Sigmoid colon (tissue), 7 donors: ENCODE results near the gene SGCB. TPM values are rescaled to one million over a fixed set of nuclear protein-coding genes. Genes with fewer than 3 reads are reported as not detected.

Experiments used
- DNase-seq: peaks from one replicate; pipeline ENCODE4 v3.0.0-alpha.2; 2019
- H3K27ac ChIP-seq, 4 donors: fragments of 200-600 bp; sonication (generic); one replicate each; pipeline ENCODE4 v1.5.1; 2016 to 2019; ENCODE audit warnings: mild to moderate bottlenecking in 1 of 4
- H3K27me3 ChIP-seq, 3 donors: fragments of 200-600 bp; sonication (generic); one replicate each; pipeline ENCODE4 v1.5.1; 2019; ENCODE audit warnings: mild to moderate bottlenecking in 1 of 3
- H3K36me3 ChIP-seq, 4 donors: fragments of 200-600 bp; sonication (generic); one replicate each; pipeline ENCODE4 v1.5.1; 2016 to 2019
- H3K4me1 ChIP-seq, 4 donors: fragments of 200-600 bp; sonication (generic); one replicate each; pipeline ENCODE4 v1.5.1; 2017 to 2019
- H3K4me3 ChIP-seq, 4 donors: fragments of 200-600 bp; sonication (generic); one replicate each; pipeline ENCODE4 v1.5.1; 2017 to 2019; ENCODE audit warnings: mild to moderate bottlenecking in 2 of 4, moderate library complexity in 1 of 4
- H3K9me3 ChIP-seq, 4 donors: fragments of 200-600 bp in 3 of 4; sonication (generic) in 3 of 4; one replicate each; pipeline versions ENCODE4 v1.5.1 to v1.6.1; 2013 to 2019
- EP300 ChIP-seq, 4 donors: sonication (generic); formaldehyde crosslinking; IDR thresholded peaks; one replicate each; pipeline ENCODE4 v1.6.1; 2017; ENCODE audit warnings: antibody characterized with exemption in 4 of 4
- POLR2A ChIP-seq, 2 donors: fragments of 450-650 bp; IDR thresholded peaks; one replicate each; pipeline ENCODE4 v1.6.1; 2016; ENCODE audit warnings: antibody characterized with exemption in 2 of 2, mild to moderate bottlenecking in 2 of 2, moderate library complexity in 2 of 2
- POLR2AphosphoS5 ChIP-seq, 4 donors: sonication (generic); formaldehyde crosslinking; IDR thresholded peaks; one replicate each; pipeline ENCODE4 v1.6.1; 2017; ENCODE audit warnings: antibody characterized with exemption in 4 of 4
- WGBS, 2 donors: extraction: QIAGEN DNeasy Blood & Tissue Kit; methylation state at CpG; one replicate each; pipeline ENCODE4 v1.1.7; 2013; 5-methylcytosine and 5-hydroxymethylcytosine counted together
- intact Hi-C: fragments of 100-400 bp; cut with DNase I; formaldehyde crosslinking; loops from one replicate; pipeline ENCODE4 v1.15.1; 2023
- polyA plus RNA-seq, 3 donors: library from polyadenylated mRNA; stranded (reverse); fragments of 200-250 nt; gene quantifications; one replicate each; pipeline ENCODE4 v1.2.3, GENCODE V29; 2013
- total RNA-seq, 4 donors: library from RNA; depleted of rRNA; stranded (reverse); fragments of >200 nt; gene quantifications; one replicate each; pipeline ENCODE4 v1.1.0, GENCODE V29; 2016
- TF ChIP-seq, protein P1 (sequence below), 4 experiments: fragments of 450-650 bp in 3 of 4; fragments of 200-600 bp in 1 of 4; IDR thresholded peaks; one replicate each; pipeline ENCODE4 v1.5.1; 2016 to 2019; ENCODE audit warnings: antibody characterized with exemption in 4 of 4, mild to moderate bottlenecking in 3 of 4, moderate library complexity in 2 of 4
- donor health status: healthy with polysubstance abuse.
- donor health status: Bipolar disorder and iron deficiency.
- donor health status: healthy.

Gene SGCB
- total and polyA plus RNA-seq, 7 donors = 3.7 to 92.7 (median 57.7) TPM

DNA sequence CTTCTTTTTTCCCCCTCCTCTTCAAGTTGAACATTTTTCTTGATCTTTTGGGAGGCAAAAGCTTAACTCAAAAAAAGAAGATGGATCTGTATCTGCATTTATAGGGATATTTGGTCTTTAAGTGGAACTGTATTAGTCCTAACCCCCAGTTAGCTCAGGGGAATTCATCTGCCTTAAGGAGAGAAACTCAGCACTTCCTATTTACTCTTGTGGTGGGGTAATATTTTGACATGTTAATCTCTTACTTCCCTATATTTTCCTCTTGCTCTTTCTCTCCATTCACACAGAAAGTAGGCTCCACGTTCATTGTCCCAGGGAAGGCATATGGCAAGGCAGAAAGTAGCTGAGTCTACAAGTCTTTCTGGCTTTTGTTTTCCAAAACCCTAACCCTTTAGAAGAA, 23.2 kb downstream of the SGCB start:
- intact Hi-C loops = no loop called here

DNA sequence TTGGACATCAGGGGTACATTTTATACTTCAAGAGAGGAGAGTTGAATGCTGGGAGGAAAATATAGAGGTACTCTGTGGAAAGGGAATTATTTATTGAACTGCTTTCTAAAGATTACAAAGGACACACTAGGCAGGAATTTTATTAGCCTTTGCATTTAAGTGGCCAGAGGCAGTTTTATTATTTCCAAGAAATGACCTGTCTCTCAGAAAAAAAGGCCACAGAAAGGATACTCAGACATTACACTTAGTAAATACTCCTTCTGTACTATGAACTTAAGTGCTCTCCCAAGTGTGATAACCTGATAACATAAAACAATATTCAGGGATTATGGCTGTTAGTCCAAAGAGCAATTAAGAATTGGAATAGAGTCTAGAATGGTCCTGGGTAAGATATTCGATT, 25.4 kb downstream of the SGCB start:
- no peak overlapping the region for H3K4me3 ChIP-seq
- no peaks in the 10 kb centered on the region for H3K4me1 ChIP-seq
- H3K27ac ChIP-seq = no peak overlapping the region
- no peaks in the 10 kb centered on the region for H3K27me3 ChIP-seq
- 22 to 68% methylated on average over 1 of the region's 1 CpG for WGBS, 2 donors
- intact Hi-C loops = no loop called here
- H3K9me3 ChIP-seq = no peaks in the 10 kb centered on the region
- DNase-seq = no peak
- peaks cover 0 to 18% (median 2%) of the 10 kb centered on the region in 4 donors for H3K36me3 ChIP-seq
- TF ChIP-seq EP300 (IDR thresholded peaks at IDR 0.05) (no peak), POLR2AphosphoS5 (IDR thresholded peaks at IDR 0.05) (no peak)
- TF ChIP-seq, protein P1, sequence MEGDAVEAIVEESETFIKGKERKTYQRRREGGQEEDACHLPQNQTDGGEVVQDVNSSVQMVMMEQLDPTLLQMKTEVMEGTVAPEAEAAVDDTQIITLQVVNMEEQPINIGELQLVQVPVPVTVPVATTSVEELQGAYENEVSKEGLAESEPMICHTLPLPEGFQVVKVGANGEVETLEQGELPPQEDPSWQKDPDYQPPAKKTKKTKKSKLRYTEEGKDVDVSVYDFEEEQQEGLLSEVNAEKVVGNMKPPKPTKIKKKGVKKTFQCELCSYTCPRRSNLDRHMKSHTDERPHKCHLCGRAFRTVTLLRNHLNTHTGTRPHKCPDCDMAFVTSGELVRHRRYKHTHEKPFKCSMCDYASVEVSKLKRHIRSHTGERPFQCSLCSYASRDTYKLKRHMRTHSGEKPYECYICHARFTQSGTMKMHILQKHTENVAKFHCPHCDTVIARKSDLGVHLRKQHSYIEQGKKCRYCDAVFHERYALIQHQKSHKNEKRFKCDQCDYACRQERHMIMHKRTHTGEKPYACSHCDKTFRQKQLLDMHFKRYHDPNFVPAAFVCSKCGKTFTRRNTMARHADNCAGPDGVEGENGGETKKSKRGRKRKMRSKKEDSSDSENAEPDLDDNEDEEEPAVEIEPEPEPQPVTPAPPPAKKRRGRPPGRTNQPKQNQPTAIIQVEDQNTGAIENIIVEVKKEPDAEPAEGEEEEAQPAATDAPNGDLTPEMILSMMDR (IDR thresholded peaks at IDR 0.05) = no peak

More for the DNA sequence above, 23.2 kb downstream of the SGCB start:
- no peak for TF ChIP-seq EP300 (IDR thresholded peaks at IDR 0.05)
- no peak for TF ChIP-seq POLR2A (IDR thresholded peaks at IDR 0.05)
- TF ChIP-seq, protein P1 (IDR thresholded peaks at IDR 0.05) = no peak
- TF ChIP-seq POLR2AphosphoS5 (IDR thresholded peaks at IDR 0.05) = no peak
- Histone ChIP-seq H3K9me3 (no peaks in the 10 kb centered on the region), H3K36me3 (peaks cover 0 to 18% (median 2%) of the 10 kb centered on the region in 4 donors), H3K4me3 (no peak overlapping the region), H3K4me1 (no peaks in the 10 kb centered on the region), H3K27me3 (no peaks in the 10 kb centered on the region), H3K27ac (no peak overlapping the region)
- 43 to 56% methylated on average over 1 of the region's 1 CpG for WGBS, 2 donors
- DNase-seq = no peak

DNA sequence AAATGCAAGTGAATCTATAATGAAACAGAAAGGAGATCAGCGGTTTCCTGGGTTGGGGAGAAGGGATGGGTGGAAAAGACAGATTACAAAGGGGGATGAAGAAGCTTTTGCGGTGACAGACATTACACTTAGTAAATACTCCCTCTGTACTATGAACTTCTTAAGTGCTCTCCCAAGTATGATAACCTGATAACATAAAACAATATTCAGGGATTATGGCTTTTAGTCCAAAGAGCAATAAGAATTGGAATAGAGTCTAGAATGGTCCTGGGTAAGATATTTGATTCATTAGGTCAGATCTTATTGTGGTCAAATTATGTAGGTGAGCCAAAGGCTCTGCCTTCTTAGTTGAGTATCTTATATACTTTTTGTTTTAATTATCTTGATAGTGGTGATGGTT, 27.1 kb downstream of the SGCB start:
- Histone ChIP-seq H3K27ac (no peak overlapping the region), H3K27me3 (no peaks in the 10 kb centered on the region), H3K4me1 (no peaks in the 10 kb centered on the region), H3K9me3 (no peaks in the 10 kb centered on the region), H3K36me3 (peaks cover 0 to 18% (median 2%) of the 10 kb centered on the region in 4 donors), H3K4me3 (no peak overlapping the region)
- DNase-seq = no peak
- no peak for TF ChIP-seq POLR2A (IDR thresholded peaks at IDR 0.05)
- TF ChIP-seq, protein P1 (IDR thresholded peaks at IDR 0.05) = no peak
- no peak for TF ChIP-seq POLR2AphosphoS5 (IDR thresholded peaks at IDR 0.05)
- TF ChIP-seq EP300 (IDR thresholded peaks at IDR 0.05) = no peak
- 31 to 80% methylated on average over 2 of the region's 2 CpGs for WGBS, 2 donors
- intact Hi-C loops = no loop called here

DNA sequence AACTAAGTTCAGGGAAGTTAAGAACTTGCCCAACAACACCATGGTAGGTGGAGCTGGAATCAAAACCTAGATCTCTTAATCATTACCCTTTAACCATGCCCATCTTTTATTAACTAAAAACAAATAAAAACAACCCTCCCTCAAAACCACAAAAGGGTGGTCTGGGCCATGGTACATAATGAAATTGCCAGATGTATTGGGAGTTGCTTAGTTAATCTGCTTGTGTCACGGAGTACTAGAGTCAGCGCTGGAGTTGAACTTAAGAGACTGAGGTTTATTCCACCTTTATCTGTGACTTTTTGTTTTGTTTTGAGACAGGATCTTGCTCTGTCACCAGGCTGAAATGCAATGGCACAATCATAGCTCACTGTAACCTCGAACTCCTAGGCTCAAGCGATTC, 31.2 kb downstream of the SGCB start:
- Histone ChIP-seq H3K27ac (no peak overlapping the region), H3K9me3 (no peaks in the 10 kb centered on the region), H3K36me3 (peaks cover 0 to 5% (median 2%) of the 10 kb centered on the region in 4 donors), H3K4me1 (no peaks in the 10 kb centered on the region), H3K27me3 (no peaks in the 10 kb centered on the region), H3K4me3 (no peak overlapping the region)
- intact Hi-C loops = no loop called here
- TF ChIP-seq POLR2A (IDR thresholded peaks at IDR 0.05) = no peak
- TF ChIP-seq, protein P1 (IDR thresholded peaks at IDR 0.05) = no peak
- no peak for TF ChIP-seq EP300 (IDR thresholded peaks at IDR 0.05)
- TF ChIP-seq POLR2AphosphoS5 (IDR thresholded peaks at IDR 0.05) = no peak
- WGBS, 2 donors = 96 to 97% methylated on average over 4 of the region's 4 CpGs
- no peak for DNase-seq

DNA sequence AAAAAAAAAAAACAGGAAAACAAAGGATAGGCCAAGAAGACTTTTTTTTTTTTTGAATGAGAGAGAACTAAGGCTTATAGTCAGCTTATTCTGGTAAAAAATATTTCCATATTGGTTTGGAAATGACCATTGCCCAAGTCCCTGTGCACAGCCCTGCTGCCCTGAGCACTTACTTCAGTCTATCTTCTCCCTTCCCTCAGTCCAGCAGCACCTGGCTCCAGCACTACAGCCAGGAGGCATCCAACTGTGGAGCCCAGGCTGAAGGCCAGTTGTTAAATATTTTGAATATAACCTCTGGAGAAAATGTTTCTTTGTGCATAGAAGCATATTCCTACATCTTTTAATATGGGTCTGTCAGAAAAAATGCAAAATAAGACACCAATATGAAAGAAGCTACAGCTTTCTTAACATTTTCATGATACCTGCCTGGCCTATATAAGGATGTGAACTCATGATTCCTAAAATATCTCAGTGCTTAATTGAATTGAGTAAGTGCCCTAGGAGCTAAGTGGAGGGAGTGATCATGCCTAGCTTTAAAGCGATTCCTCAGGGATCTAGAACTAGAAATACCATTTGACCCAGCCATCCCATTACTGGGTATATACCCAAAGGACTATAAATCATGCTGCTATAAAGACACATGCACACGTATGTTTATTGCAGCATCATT, 32.4 kb downstream of the SGCB start:
- no peaks in the 10 kb centered on the region for H3K36me3 ChIP-seq
- intact Hi-C loops = no loop called here
- TF ChIP-seq, protein P1 (IDR thresholded peaks at IDR 0.05) = no peak
- TF ChIP-seq POLR2AphosphoS5 (IDR thresholded peaks at IDR 0.05) (no peak), EP300 (IDR thresholded peaks at IDR 0.05) (no peak), POLR2A (IDR thresholded peaks at IDR 0.05) (no peak)

More for the DNA sequence above, 32.4 kb downstream of the SGCB start:
- H3K4me3 ChIP-seq = no peak overlapping the region
- H3K27ac ChIP-seq = no peak overlapping the region
- H3K27me3 ChIP-seq = no peaks in the 10 kb centered on the region
- no peaks in the 10 kb centered on the region for H3K9me3 ChIP-seq
- WGBS, 2 donors = 91 to 98% methylated on average over 1 of the region's 2 CpGs
- no peak for DNase-seq
- no peaks in the 10 kb centered on the region for H3K4me1 ChIP-seq
